SK-N-SH (cell line): Measurements from ENCODE around the gene UNC79. TPM values are rescaled to one million over a fixed set of nuclear protein-coding genes. Genes with fewer than 3 reads are reported as not detected.

Experiments used
- CTCF ChIA-PET: fragments of 300-600, 350-600 bp; formaldehyde crosslinking; extraction: SDS; loops from one replicate; lab custom pipeline; 2021; lab: Yijun Ruan, JAX
- POLR2A ChIA-PET: fragments of 350-600 bp; sonication (Branson Sonifier 250); formaldehyde crosslinking; extraction: SDS; loops from one replicate; lab custom pipeline; 2020; ENCODE audit warnings: antibody characterized with exemption, inconsistent platforms; lab: Yijun Ruan, JAX
- DNase-seq: peaks from one replicate; pipeline ENCODE4 v3.0.0; 2012
- H2AFZ ChIP-seq: fragments of 200-600 bp; sonication (generic); 2 replicates; pipeline ENCODE4 v1.8.1; 2016; ENCODE audit warnings: antibody characterized with exemption, mild to moderate bottlenecking, low read depth
- H3F3A ChIP-seq: fragments of 200-600 bp; sonication (generic); replicated peaks from 2 replicates; pipeline ENCODE3; 2016; ENCODE audit warnings: antibody characterized with exemption, mild to moderate bottlenecking; ENCODE audit not compliant: insufficient read depth
- H3K27ac ChIP-seq, 2 experiments: fragments of 200-500 bp in 1 of 2; fragments of 200-600 bp in 1 of 2; sonication (Bioruptor generic) in 1 of 2; sonication (generic), shearing (Covaris generic) in 1 of 2; 2 replicates each; pipeline versions ENCODE4 v1.5.1 to v1.6.1; 2014 to 2016; ENCODE audit warnings: low read depth in 2 of 2, inconsistent platforms in 1 of 2, low read length in 1 of 2, mild to moderate bottlenecking in 1 of 2, mixed read lengths in 1 of 2
- H3K27me3 ChIP-seq: fragments of 200-600 bp; sonication (generic), shearing (Covaris generic); 2 replicates; pipeline ENCODE4 v1.6.1; 2016; ENCODE audit warnings: mixed run types; ENCODE audit not compliant: insufficient read depth
- H3K36me3 ChIP-seq, 2 experiments: fragments of 200-500 bp in 1 of 2; fragments of 200-600 bp in 1 of 2; sonication (Bioruptor generic) in 1 of 2; sonication (generic) in 1 of 2; replicated peaks in 1 of 2; 2 replicates each; pipeline versions ENCODE3 to v1.5.1; 2014 to 2016; ENCODE audit warnings: low read length in 1 of 2, mild to moderate bottlenecking in 1 of 2; ENCODE audit not compliant: insufficient read depth in 2 of 2, control insufficient read depth in 1 of 2
- H3K4me1 ChIP-seq, 2 experiments: fragments of 200-500 bp in 1 of 2; fragments of 200-600 bp in 1 of 2; sonication (Bioruptor generic) in 1 of 2; sonication (generic), shearing (Covaris generic) in 1 of 2; 2 replicates each; pipeline versions ENCODE4 v1.5.1 to v1.6.1; 2014 to 2016; ENCODE audit warnings: low read depth in 1 of 2, low read length in 1 of 2, mixed run types in 1 of 2; ENCODE audit not compliant: insufficient read depth in 2 of 2, control insufficient read depth in 1 of 2
- H3K4me2 ChIP-seq: fragments of 200-600 bp; sonication (generic), shearing (Covaris generic); 2 replicates; pipeline ENCODE4 v1.6.1; 2017; ENCODE audit warnings: mixed run types
- H3K4me3 ChIP-seq, 2 experiments: fragments of 200-500 bp in 1 of 2; fragments of 200-600 bp in 1 of 2; sonication (Bioruptor generic) in 1 of 2; sonication (generic), shearing (Covaris generic) in 1 of 2; 2 replicates each; pipeline versions ENCODE4 v1.5.1 to v1.8.1; 2014 to 2016; ENCODE audit warnings: low read depth in 2 of 2, inconsistent platforms in 1 of 2, low read length in 1 of 2, mild to moderate bottlenecking in 1 of 2, mixed read lengths in 1 of 2, moderate library complexity in 1 of 2
- H3K79me2 ChIP-seq: fragments of 200-600 bp; sonication (generic); 2 replicates; pipeline ENCODE4 v1.8.1; 2017; ENCODE audit warnings: mild to moderate bottlenecking; ENCODE audit not compliant: insufficient read depth
- H3K9ac ChIP-seq: fragments of 200-600 bp; sonication (generic); 2 replicates; pipeline ENCODE4 v1.6.1; 2017; ENCODE audit warnings: mixed run types
- H3K9me2 ChIP-seq: fragments of 200-600 bp; sonication (generic); 2 replicates; pipeline ENCODE4 v1.6.1; 2017; ENCODE audit warnings: mixed run types
- H3K9me3 ChIP-seq: fragments of 200-600 bp; sonication (generic); 2 replicates; pipeline ENCODE4 v1.6.1; 2017; ENCODE audit warnings: mixed run types, mild to moderate bottlenecking, moderate library complexity
- H4K20me1 ChIP-seq: fragments of 200-600 bp; sonication (generic); 2 replicates; pipeline ENCODE4 v1.6.1; 2017; ENCODE audit warnings: mild to moderate bottlenecking, mixed run types; ENCODE audit not compliant: insufficient read depth
- CTCF ChIP-seq: fragments of 200-600 bp; sonication (generic); IDR thresholded peaks from 2 replicates; pipeline ENCODE4 v1.6.1; 2017; ENCODE audit warnings: antibody characterized with exemption, mild to moderate bottlenecking, moderate library complexity
- ELF1 ChIP-seq: IDR thresholded peaks from 2 replicates; pipeline ENCODE4 v1.4.0; 2012
- FOSL2 ChIP-seq: IDR thresholded peaks from 2 replicates; pipeline ENCODE4 v1.4.0; 2012; ENCODE audit warnings: low read depth, mild to moderate bottlenecking, moderate library complexity, borderline replicate concordance
- FOXJ3 ChIP-seq: sonication (generic); formaldehyde crosslinking; IDR thresholded peaks from 2 replicates; pipeline ENCODE4 v1.5.1; 2020; ENCODE audit warnings: mild to moderate bottlenecking, missing genetic modification reagents
- IRF3 ChIP-seq: fragments of 150-350 bp; IDR thresholded peaks from 2 replicates; pipeline ENCODE4 v1.6.1; 2016; ENCODE audit warnings: mild to moderate bottlenecking, low read depth, low read length
- JUND ChIP-seq: IDR thresholded peaks from 2 replicates; pipeline ENCODE4 v1.4.0; 2012
- MAX ChIP-seq: IDR thresholded peaks from 2 replicates; pipeline ENCODE4 v1.4.0; 2012; ENCODE audit warnings: low read depth
- MEF2A ChIP-seq: IDR thresholded peaks from 2 replicates; pipeline ENCODE4 v1.4.0; 2012; ENCODE audit warnings: low read depth, borderline replicate concordance
- MXI1 ChIP-seq: IDR thresholded peaks from 2 replicates; pipeline ENCODE4 v1.6.1; 2012; ENCODE audit warnings: mild to moderate bottlenecking, low read depth, low read length, improper control_type of control experiment
- NRF1 ChIP-seq: IDR thresholded peaks from 2 replicates; pipeline ENCODE4 v1.6.1; 2012; ENCODE audit warnings: low read depth, mild to moderate bottlenecking, low read length
- REST ChIP-seq: IDR thresholded peaks from 2 replicates; pipeline ENCODE4 v1.6.1; 2012; ENCODE audit warnings: mild to moderate bottlenecking, low read depth, low read length, moderate library complexity
- RFX5 ChIP-seq: IDR thresholded peaks from 2 replicates; pipeline ENCODE4 v1.6.1; 2012; ENCODE audit warnings: mild to moderate bottlenecking, improper control_type of control experiment, low read length
- RXRA ChIP-seq: IDR thresholded peaks from 2 replicates; pipeline ENCODE4 v1.4.0; 2012; ENCODE audit warnings: low read depth, mild to moderate bottlenecking, borderline replicate concordance
- SIN3A ChIP-seq: IDR thresholded peaks from 2 replicates; pipeline ENCODE4 v1.6.1; 2012; ENCODE audit warnings: low read depth, mild to moderate bottlenecking, low read length, moderate library complexity, borderline replicate concordance
- TEAD4 ChIP-seq: IDR thresholded peaks from 2 replicates; pipeline ENCODE4 v1.4.0; 2012; ENCODE audit warnings: mild to moderate bottlenecking, borderline replicate concordance; ENCODE audit not compliant: insufficient read depth
- USF2 ChIP-seq: fragments of 150-350 bp; IDR thresholded peaks from 2 replicates; pipeline ENCODE4 v1.6.1; 2017; ENCODE audit warnings: antibody characterized with exemption, low read length, low read depth, borderline replicate concordance
- YY1 ChIP-seq: IDR thresholded peaks from 2 replicates; pipeline ENCODE4 v1.4.0; 2012; ENCODE audit warnings: low read depth, mild to moderate bottlenecking
- WGBS: methylation state at CpG from one replicate; pipeline ENCODE4 v1.1.6; 2017; ENCODE audit warnings: low lambda C conversion rate; 5-methylcytosine and 5-hydroxymethylcytosine counted together
- polyA plus RNA-seq, 3 experiments: library from polyadenylated mRNA; depleted of rRNA; stranded (reverse); fragments of >200 nt; gene quantifications; 2 replicates each; pipeline ENCODE4 v1.2.3, GENCODE V29; 2012

Gene UNC79
- polyA plus RNA-seq, 1 of the 3 experiments (the other 2 are of a cell fraction) = 0.10 TPM

- H3K9me3 ChIP-seq = no peaks in the 10 kb centered on the region
- H3F3A ChIP-seq = no peaks in the 10 kb centered on the region
- TF ChIP-seq USF2 (no peak), MAX (no peak), ELF1 (no peak), SIN3A (no peak), MXI1 (no peak), YY1 (no peak), RXRA (no peak), TEAD4 (no peak), FOXJ3 (no peak), MEF2A (no peak), JUND (no peak), RFX5 (no peak), NRF1 (no peak), IRF3 (no peak)
- TF ChIP-seq, all 33 proteins: peak for 0
- H4K20me1 ChIP-seq = no peaks in the 10 kb centered on the region
- H3K27me3 ChIP-seq = no peaks in the 10 kb centered on the region
- ChIA-PET CTCF (no interaction called here), POLR2A (no interaction called here)
- H3K9me2 ChIP-seq = no peaks in the 10 kb centered on the region
- no peak overlapping the region for H3K4me3 ChIP-seq
- no peaks in the 10 kb centered on the region for H3K79me2 ChIP-seq
- 40% methylated on average over 9 of the region's 12 CpGs for WGBS
- H3K36me3 ChIP-seq = no peaks in the 10 kb centered on the region
- no peak overlapping the region for H3K27ac ChIP-seq
- H3K4me2 ChIP-seq = no peak overlapping the region
- DNase-seq = no peak
- peaks cover 0 to 4% of the 10 kb centered on the region in 2 experiments; a peak in 1 of 4 replicates for H3K4me1 ChIP-seq
- no peak overlapping the region for H2AFZ ChIP-seq
- no peak overlapping the region for H3K9ac ChIP-seq
Measured at GRCh38 chr14:93720076-93720815, 289.5 kb downstream of the UNC79 start.

GRCh38 chr14:93720981-93721483 is 290.3 kb downstream of the UNC79 start:
- ChIA-PET POLR2A (no interaction called here), CTCF (interaction anchor here (0.8 to 1.0 kb wide), 2 partner anchors 8 to 66 kb away, joined by 3 to 4 read pairs; no protein-coding TSS in a partner anchor)
- H3K4me1 ChIP-seq = peaks cover 0 to 2% of the 10 kb centered on the region in 2 experiments; a peak in 1 of 4 replicates
- H3K27ac ChIP-seq = no peak overlapping the region
- H3K79me2 ChIP-seq = no peaks in the 10 kb centered on the region
- no peak overlapping the region for H3K9ac ChIP-seq
- H3K9me2 ChIP-seq = no peaks in the 10 kb centered on the region
- H3K27me3 ChIP-seq = no peaks in the 10 kb centered on the region
- no peaks in the 10 kb centered on the region for H4K20me1 ChIP-seq
- H3K9me3 ChIP-seq = no peaks in the 10 kb centered on the region
- no peak for TF ChIP-seq FOSL2
- no peak for TF ChIP-seq CTCF
- TF ChIP-seq REST = no peak
- WGBS = 44% methylated on average over 11 of the region's 13 CpGs
- H3K36me3 ChIP-seq = no peaks in the 10 kb centered on the region
- DNase-seq = no peak
- H2AFZ ChIP-seq = no peak overlapping the region
- no peak overlapping the region for H3K4me3 ChIP-seq
- no peak overlapping the region for H3K4me2 ChIP-seq
- no peaks in the 10 kb centered on the region for H3F3A ChIP-seq
